ENCODE results near the gene SIRT1. TPM values are rescaled to one million over a fixed set of nuclear protein-coding genes. Genes with fewer than 3 reads are reported as not detected.
"Not testable (repeated sequence)": the region's sequence is repeated elsewhere in the genome, so short reads cannot be mapped to it uniquely, and the experiment has no call there.

The SIRT1 gene
- total and polyA plus RNA-seq, 2 donors (not counting 3 experiments of a cell fraction or from before 2014, with no cell fraction given) = 3.7 to 14.8 TPM

- ChIA-PET CTCF (interaction anchor here (0.6 to 2.5 kb wide), 4 partner anchors 12 to 103 kb away, joined by 3 to 10 read pairs (median 8); no protein-coding TSS in a partner anchor), POLR2A (no interaction called here)
- H3K9me1 ChIP-seq (replicated peaks; ENCODE audit: control insufficient read depth, extremely low read depth, insufficient read depth, low read length) = no peaks in the 10 kb centered on the region
- TSS peak; percentile 73 for BruUV-seq (replicated peaks)
- no peaks in the 10 kb centered on the region for H3K79me2 ChIP-seq (ENCODE audit: control insufficient read depth, insufficient read depth, low read length)
- no peak within 1 kb of the TSS for H3K4me3 ChIP-seq (replicated peaks in 1 of 3; ENCODE audit: insufficient read depth in 1 of 3, low read depth in 1 of 3, low read length in 3 of 3)
- dilution Hi-C loops (cut with MboI; ENCODE audit: extremely low pct_ligation_motif_present, low sequenced_read_pairs) = no loop called here
- H3K4me2 ChIP-seq (ENCODE audit: insufficient read depth, low read length) = peak within 1 kb of the TSS; percentile 20
- no peaks in the 10 kb centered on the region for H3K36me3 ChIP-seq (ENCODE audit: control insufficient read depth in 2 of 2, extremely low read depth in 1 of 2, insufficient read depth in 2 of 2, low read length in 2 of 2)
- H4K20me1 ChIP-seq (replicated peaks; ENCODE audit: control insufficient read depth, extremely low read depth, insufficient read depth, low read length) = no peaks in the 10 kb centered on the region
- DNase-seq (ENCODE audit: low read depth, low spot score) (peak; percentile 46), FAIRE-seq (peak; percentile 64)
- no peak within 1 kb of the TSS for H3K9ac ChIP-seq (replicated peaks; ENCODE audit: extremely low read depth, insufficient read depth, low read length)
- H3K4me1 ChIP-seq (ENCODE audit: control insufficient read depth, extremely low read depth, insufficient read depth, low read length) = no peaks in the 10 kb centered on the region
- intact Hi-C loops (cut with micrococcal nuclease) = no loop called here
- peak within 1 kb of the TSS; percentile 66 for H2AFZ ChIP-seq (ENCODE audit: low read depth, low read length)
- no peak within 1 kb of the TSS for H3K27ac ChIP-seq (ENCODE audit: insufficient read depth, low read depth, low read length)
- TF ChIP-seq POLR2A (IDR thresholded peaks at IDR 0.05; ENCODE audit: low read depth, low read length) (no peak), JUN (IDR thresholded peaks at IDR 0.05; ENCODE audit: borderline replicate concordance, insufficient read depth, insufficient read length, low read depth) (no peak), EZH2 (IDR thresholded peaks at IDR 0.05; ENCODE audit: borderline replicate concordance, low read depth, low read length, severe bottlenecking) (no peak), POLR2AphosphoS5 (IDR thresholded peaks at IDR 0.05; ENCODE audit: insufficient read depth, low read depth, low read length) (no peak)
- H3K9me3 ChIP-seq (replicated peaks; ENCODE audit: control insufficient read depth, insufficient read depth, low read length) = no peaks in the 10 kb centered on the region
- H3K27me3 ChIP-seq (ENCODE audit: control insufficient read depth in 2 of 2, insufficient read depth in 2 of 2, low read length in 2 of 2) = no peaks in the 10 kb centered on the region
Measured at GRCh38 chr10:67837541-67838314, 46.7 kb upstream of the SIRT1 start, which contains the start of gene DNAJC12. Gene DNAJC12, minus strand, starts transcription at chr10:67838188. Its CDS starts 177 bp downstream, at chr10:67838011.

- POLR2A ChIA-PET; BruUV-seq (replicated peaks); H3K9me1 ChIP-seq (replicated peaks; ENCODE audit: control insufficient read depth, extremely low read depth, insufficient read depth, low read length); H3K27ac ChIP-seq (ENCODE audit: insufficient read depth, low read depth, low read length); intact Hi-C loops (cut with micrococcal nuclease); H3K27me3 ChIP-seq (ENCODE audit: control insufficient read depth in 2 of 2, insufficient read depth in 2 of 2, low read length in 2 of 2); CTCF ChIA-PET; FAIRE-seq; H4K20me1 ChIP-seq (replicated peaks; ENCODE audit: control insufficient read depth, extremely low read depth, insufficient read depth, low read length); H3K9ac ChIP-seq (replicated peaks; ENCODE audit: extremely low read depth, insufficient read depth, low read length); H2AFZ ChIP-seq (ENCODE audit: low read depth, low read length); H3K4me2 ChIP-seq (ENCODE audit: insufficient read depth, low read length); H3K36me3 ChIP-seq (ENCODE audit: control insufficient read depth in 2 of 2, extremely low read depth in 1 of 2, insufficient read depth in 2 of 2, low read length in 2 of 2); dilution Hi-C loops (cut with MboI; ENCODE audit: extremely low pct_ligation_motif_present, low sequenced_read_pairs); H3K9me3 ChIP-seq (replicated peaks; ENCODE audit: control insufficient read depth, insufficient read depth, low read length); DNase-seq (ENCODE audit: low read depth, low spot score); H3K4me3 ChIP-seq (replicated peaks in 1 of 3; ENCODE audit: insufficient read depth in 1 of 3, low read depth in 1 of 3, low read length in 3 of 3); H3K4me1 ChIP-seq (ENCODE audit: control insufficient read depth, extremely low read depth, insufficient read depth, low read length); H3K79me2 ChIP-seq (ENCODE audit: control insufficient read depth, insufficient read depth, low read length): not testable (repeated sequence)
Measured at GRCh38 chr10:67839511-67839910, 44.9 kb upstream of the SIRT1 start.

Data from endothelial cell of umbilical vein (primary cell).